OCI-M1 (cell line): Measurements from ENCODE around the gene CLDN18.

Experiments
- DNase-seq: peaks from one replicate; lab custom pipeline; 2025; lab: John Stamatoyannopoulos, UW

The CLDN18 gene

GRCh38 chr3:138025553-138025952 is 15.6 kb downstream of the CLDN18 start:
- DNase-seq: no peak

- no peak for DNase-seq
Observed at GRCh38 chr3:138027821-138028220, 17.9 kb downstream of the CLDN18 start.

GRCh38 chr3:138030734-138031280 is 20.8 kb downstream of the CLDN18 start:
- DNase-seq: no peak

DNA sequence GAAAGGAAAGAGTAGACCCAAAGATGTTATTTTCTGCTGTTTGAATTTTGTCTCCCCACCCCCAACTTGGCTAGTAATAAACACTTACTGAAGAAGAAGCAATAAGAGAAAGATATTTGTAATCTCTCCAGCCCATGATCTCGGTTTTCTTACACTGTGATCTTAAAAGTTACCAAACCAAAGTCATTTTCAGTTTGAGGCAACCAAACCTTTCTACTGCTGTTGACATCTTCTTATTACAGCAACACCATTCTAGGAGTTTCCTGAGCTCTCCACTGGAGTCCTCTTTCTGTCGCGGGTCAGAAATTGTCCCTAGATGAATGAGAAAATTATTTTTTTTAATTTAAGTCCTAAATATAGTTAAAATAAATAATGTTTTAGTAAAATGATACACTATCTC is 21.6 kb downstream of the CLDN18 start:
- no peak for DNase-seq

GRCh38 chr3:138032567-138032966 is 22.6 kb downstream of the CLDN18 start:
- DNase-seq: no peak

DNA sequence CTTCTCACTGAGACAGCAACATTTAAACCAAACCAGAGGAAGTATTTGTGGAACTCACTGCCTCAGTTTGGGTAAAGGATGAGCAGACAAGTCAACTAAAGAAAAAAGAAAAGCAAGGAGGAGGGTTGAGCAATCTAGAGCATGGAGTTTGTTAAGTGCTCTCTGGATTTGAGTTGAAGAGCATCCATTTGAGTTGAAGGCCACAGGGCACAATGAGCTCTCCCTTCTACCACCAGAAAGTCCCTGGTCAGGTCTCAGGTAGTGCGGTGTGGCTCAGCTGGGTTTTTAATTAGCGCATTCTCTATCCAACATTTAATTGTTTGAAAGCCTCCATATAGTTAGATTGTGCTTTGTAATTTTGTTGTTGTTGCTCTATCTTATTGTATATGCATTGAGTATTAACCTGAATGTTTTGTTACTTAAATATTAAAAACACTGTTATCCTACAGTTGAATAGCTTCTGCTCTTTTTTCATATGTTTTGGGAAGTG is 23.3 kb downstream of the CLDN18 start:
- DNase-seq: no peak

- no peak for DNase-seq
Observed at GRCh38 chr3:138034918-138035317, 25.0 kb downstream of the CLDN18 start.

- no peak for DNase-seq
Observed at GRCh38 chr3:138036572-138036971, 26.6 kb downstream of the CLDN18 start.

DNA sequence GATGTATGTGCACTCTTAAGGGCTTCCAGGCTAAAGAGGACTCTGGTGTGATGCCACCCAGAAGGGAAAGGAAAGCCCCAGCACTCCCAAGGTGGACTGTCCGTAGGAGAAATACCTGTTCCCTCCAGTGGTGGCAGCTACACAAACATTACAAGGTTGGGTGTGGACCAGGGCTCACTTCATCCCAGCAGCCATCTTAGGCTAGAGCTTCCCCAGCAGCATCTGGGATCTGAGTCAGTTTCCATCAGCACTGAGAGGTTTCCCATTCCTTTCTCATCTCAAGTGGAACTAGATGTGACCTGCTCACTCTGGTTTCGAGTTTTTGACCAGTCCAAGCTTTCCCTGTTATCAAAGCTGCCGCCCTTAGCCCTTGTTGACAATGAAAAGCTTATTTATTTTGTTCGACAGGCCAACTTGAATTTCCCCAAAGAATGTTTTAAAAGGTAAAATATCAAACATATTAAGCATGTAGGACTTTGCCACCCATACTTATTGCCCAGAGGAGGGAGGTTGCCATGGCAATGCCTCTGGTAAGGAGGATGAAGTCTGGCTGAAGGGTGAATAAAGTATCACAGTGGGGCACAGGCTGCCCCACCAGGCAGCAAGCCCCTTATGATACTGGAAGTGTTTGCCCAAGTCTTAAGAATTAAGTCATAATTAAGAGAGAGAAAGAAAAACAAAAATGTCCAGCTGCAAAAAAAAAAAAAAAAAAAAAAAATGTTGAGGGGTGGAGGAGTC is 28.9 kb downstream of the CLDN18 start:
- no peak for DNase-seq

DNA sequence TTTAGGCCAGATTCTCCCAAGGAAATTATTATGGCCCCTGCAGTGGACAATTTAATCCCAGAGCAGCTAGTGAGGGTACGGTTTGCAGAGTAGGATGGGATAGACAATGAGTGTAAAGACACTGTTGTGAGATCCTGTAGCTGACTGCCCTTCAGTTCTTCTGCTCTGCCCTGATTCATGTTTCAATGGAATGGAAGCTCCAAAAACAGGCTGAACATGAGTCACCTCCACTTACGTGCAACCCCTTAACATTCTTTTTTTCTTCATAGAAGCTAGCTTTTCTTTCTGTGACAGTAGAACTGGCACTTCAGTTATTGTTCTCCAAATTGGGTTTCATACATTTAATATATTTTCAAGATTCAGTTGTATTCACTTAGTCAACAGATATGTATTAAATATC is 32.1 kb downstream of the CLDN18 start:
- DNase-seq: no peak

- DNase-seq: no peak
Observed at GRCh38 chr3:138043266-138044029, 33.5 kb downstream of the CLDN18 start.

DNA sequence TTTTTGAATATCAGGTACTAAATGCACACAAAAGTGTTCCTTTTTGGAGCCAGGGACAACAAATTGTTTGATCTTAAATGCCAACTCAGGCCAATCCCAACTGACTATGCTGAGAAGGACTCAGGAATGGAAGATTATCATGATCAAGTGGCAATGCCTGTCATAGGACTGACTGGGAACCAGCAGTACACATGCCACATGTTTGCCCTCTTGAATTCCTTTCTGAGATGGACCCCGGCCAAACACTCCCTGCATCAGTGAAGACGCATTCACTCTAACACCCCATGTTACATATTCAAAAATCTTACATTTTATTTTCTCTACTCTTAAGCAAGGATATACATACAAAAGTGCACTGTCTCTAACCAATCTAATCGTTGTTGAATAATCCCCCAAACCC is 36.1 kb downstream of the CLDN18 start:
- DNase-seq: no peak

DNA sequence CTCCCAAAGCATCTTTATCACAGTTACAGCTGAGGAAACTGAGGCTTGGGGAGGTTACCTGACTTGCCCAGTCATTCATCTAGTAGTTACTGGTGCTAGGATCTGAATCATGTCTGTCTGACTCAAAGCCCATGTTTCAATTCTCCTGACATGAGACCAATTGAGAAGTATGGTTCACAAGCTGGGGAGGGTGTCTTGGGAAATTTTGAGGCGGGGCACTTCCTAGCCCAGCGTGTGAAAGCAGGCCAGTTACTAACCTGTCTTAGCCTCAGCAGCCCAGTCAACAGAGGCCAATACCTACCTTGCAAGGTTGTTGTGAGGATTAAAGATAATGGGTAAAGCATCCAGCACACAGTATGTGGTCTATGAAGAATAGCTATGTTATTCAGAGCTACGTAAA is 37.0 kb downstream of the CLDN18 start:
- DNase-seq: no peak

DNA sequence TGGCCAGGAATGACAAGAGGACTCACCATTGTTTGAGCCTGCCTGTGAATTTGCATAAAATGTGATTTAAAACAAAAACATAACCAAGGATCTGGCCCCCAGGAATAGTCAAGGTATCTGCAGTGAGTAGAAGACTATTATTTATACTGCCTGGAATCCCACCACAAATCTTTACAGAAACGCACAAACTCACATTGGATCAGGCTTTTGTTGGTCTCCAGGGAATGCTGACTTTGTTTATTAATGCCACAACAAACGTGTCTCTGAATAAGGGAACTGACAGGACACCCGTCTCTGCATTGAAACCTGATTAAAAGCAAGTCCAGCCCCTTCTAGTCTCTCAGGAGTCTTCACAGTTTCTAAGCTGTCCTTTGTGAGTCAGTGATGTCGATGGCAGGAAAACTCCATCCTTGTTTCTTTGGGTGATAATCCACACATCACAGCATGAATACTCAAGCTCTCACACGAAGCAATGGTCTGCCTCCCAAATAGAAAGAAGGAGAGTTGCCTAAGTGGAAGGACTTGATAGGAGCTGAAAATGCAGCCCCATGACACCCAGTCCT is 37.7 kb downstream of the CLDN18 start:
- no peak for DNase-seq

- no peak for DNase-seq
Observed at GRCh38 chr3:138049157-138049919, 39.4 kb downstream of the CLDN18 start.

DNA sequence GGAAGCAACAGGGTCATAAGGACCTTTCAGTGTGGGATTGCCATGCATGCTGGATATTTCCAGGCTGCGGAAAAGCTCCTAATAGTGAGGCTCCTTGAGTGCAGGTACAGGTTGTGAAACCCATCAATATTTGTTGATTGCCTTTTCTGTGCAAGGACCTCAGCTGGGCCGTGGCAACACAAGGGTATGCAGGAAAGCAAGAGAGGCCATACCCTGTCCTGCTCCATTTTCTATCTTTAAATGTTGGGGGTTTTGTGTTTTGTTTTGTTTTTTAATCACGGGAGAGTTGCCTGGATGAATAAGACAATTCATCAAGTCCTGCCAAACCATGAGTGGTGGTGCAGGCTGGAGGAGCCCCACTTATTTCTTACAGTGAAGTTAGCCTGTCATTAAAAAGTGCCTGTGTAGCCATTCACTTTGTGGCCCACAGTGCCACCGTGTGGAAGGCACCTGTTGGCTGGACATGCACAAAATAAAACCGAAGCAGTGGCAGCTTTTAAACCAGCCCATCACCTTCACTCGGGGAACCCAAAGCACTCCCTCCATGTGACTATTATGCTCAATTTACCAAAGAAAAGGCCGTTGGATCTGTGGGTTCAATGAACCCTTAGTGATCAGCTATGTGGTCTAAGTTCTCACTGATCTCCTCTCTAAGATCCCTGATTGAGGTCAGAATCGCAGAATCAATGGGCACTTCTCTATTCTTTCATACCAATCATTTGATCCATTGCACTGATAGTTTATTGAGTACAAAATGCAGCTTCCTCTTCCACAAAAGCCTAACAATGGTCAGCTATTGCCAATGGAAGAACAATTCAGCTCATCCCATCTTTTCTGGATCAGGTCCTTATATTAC is 42.2 kb downstream of the CLDN18 start:
- DNase-seq: peak; percentile 69

GRCh38 chr3:138054057-138054456 is 44.1 kb downstream of the CLDN18 start:
- no peak for DNase-seq

- DNase-seq: no peak
Observed at GRCh38 chr3:138057384-138057783, 47.4 kb downstream of the CLDN18 start.

- DNase-seq: no peak
Observed at GRCh38 chr3:138059261-138059660, 49.3 kb downstream of the CLDN18 start.

DNA sequence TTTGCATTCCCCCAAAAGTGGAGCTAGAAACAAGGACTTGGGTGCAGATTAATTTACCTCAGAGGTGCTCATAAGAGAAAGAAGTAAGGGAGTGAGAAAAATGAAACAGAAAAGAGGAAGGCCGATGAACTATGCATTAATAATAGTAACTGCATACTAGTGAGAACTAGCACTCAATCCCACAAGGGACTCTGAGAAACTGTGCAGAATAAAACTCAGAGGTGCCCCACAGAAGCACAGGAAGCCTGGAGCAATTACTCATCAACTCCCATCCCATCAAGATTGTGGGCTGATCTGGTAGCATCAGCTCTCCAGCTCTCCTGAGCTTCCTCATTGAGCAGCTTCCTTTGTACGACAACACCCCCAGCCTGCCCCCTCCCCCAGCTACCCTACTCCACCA is 50.8 kb downstream of the CLDN18 start:
- DNase-seq: no peak

GRCh38 chr3:138062037-138062436 is 52.1 kb downstream of the CLDN18 start:
- DNase-seq: no peak
